Brain microvascular endothelial cell (primary cell): ENCODE measurements around the gene PHACTR2.

Experiments used
- DNase-seq: peaks from one replicate; pipeline ENCODE4 v3.0.0-alpha.2; 2020
- H3K27ac ChIP-seq: fragments of 250-450 bp; sonication (Bioruptor Pico); 2 replicates; pipeline ENCODE4 v1.5.1; 2020; ENCODE audit warnings: mild to moderate bottlenecking, moderate library complexity
- H3K27me3 ChIP-seq: fragments of 250-450 bp; sonication (Bioruptor Pico); replicated peaks from 2 replicates; pipeline ENCODE4 v1.5.1; 2020; ENCODE audit warnings: mild to moderate bottlenecking
- H3K36me3 ChIP-seq: fragments of 250-450 bp; sonication (Bioruptor Pico); replicated peaks from 2 replicates; pipeline ENCODE4 v1.5.1; 2020; ENCODE audit warnings: mild to moderate bottlenecking
- H3K4me3 ChIP-seq: 2 replicates; pipeline ENCODE4 v1.5.1; 2011; ENCODE audit warnings: low read depth, mild to moderate bottlenecking, control low read depth, low read length, moderate library complexity
- in situ Hi-C: cut with HindIII; loops from 2 replicates; pipeline ENCODE4 v1.10.0; 2017; ENCODE audit warnings: low sequenced_read_pairs, low pct_ligation_motif_present
- TF ChIP-seq, protein P1 (sequence below): IDR thresholded peaks from 2 replicates; pipeline ENCODE4 v1.5.1; 2011; ENCODE audit warnings: low read depth, mild to moderate bottlenecking, moderate library complexity, low read length, control low read depth, inconsistent platforms; ENCODE audit errors: missing control alignments

The PHACTR2 gene

DNA sequence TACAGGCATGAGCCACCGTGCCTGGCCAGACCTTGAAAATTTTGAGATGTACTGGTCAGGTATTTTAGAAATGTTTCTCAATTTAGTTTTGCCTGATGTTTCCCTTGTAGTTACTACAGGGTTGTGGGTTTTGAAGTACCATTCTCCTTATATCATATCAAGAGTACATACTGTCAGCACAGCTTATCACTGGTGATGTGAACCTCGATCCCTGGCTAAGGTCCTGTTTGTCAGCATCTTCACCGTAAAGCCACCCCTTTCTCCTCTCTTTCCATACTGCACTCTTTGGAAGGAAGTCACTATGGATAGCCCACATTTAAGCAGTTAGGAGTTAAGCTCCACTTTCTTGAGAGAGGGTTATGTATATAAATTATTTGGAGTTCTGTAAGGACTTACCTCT lies 27.8 kb downstream of the PHACTR2 start:
- Histone ChIP-seq H3K27me3 (no peaks in the 10 kb centered on the region), H3K27ac (no peak overlapping the region), H3K4me3 (no peak overlapping the region), H3K36me3 (no peaks in the 10 kb centered on the region)
- no peak for DNase-seq
- in situ Hi-C loops = no loop called here
- TF ChIP-seq, protein P1, sequence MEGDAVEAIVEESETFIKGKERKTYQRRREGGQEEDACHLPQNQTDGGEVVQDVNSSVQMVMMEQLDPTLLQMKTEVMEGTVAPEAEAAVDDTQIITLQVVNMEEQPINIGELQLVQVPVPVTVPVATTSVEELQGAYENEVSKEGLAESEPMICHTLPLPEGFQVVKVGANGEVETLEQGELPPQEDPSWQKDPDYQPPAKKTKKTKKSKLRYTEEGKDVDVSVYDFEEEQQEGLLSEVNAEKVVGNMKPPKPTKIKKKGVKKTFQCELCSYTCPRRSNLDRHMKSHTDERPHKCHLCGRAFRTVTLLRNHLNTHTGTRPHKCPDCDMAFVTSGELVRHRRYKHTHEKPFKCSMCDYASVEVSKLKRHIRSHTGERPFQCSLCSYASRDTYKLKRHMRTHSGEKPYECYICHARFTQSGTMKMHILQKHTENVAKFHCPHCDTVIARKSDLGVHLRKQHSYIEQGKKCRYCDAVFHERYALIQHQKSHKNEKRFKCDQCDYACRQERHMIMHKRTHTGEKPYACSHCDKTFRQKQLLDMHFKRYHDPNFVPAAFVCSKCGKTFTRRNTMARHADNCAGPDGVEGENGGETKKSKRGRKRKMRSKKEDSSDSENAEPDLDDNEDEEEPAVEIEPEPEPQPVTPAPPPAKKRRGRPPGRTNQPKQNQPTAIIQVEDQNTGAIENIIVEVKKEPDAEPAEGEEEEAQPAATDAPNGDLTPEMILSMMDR = no peak

DNA sequence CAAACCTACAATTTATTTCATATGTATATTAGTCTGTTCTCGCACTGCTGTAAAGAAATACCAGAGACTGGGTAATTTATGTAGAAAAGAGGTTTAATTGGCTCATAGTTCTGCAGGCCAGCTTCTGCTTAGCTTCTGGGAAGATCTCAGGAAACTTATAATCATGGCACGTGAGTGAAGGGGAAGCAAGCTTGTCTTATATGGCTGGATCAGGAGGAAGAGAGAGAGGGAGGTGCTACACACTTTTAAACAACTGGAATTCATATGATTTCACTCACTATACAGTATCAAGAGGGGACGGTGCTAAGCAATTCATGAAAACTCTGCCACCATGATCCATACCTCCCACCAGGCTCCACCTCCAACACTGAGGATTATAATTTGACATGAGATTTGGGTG lies 29.9 kb downstream of the PHACTR2 start:
- Histone ChIP-seq H3K36me3 (no peaks in the 10 kb centered on the region), H3K4me3 (no peak overlapping the region), H3K27ac (no peak overlapping the region), H3K27me3 (no peaks in the 10 kb centered on the region)
- in situ Hi-C loops = no loop called here
- TF ChIP-seq, protein P1 = no peak
- no peak for DNase-seq

DNA sequence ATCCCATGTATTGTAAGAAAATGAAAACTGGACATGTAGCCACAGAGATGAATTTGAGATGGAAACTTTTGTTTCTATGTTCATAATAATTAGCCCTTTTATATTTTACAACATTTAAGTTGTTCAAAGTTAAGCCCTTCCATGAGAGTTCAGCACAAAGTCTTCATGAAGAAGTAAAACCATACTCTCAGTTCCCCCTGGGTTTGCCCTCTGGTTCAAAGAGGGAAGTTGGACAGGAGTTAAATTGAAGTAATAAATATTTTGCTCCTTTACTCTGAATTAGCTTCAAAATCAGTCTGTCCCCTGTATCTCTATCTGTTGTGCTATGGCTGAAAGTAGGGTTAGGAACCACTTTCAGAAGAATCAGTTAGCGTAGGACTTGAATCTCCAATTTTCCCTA lies 31.1 kb downstream of the PHACTR2 start:
- in situ Hi-C loops = no loop called here
- peaks cover 2% of the 10 kb centered on the region for H3K36me3 ChIP-seq
- no peak for DNase-seq
- no peak overlapping the region for H3K27ac ChIP-seq
- H3K4me3 ChIP-seq = no peak overlapping the region
- no peaks in the 10 kb centered on the region for H3K27me3 ChIP-seq
- TF ChIP-seq, protein P1 = no peak

DNA sequence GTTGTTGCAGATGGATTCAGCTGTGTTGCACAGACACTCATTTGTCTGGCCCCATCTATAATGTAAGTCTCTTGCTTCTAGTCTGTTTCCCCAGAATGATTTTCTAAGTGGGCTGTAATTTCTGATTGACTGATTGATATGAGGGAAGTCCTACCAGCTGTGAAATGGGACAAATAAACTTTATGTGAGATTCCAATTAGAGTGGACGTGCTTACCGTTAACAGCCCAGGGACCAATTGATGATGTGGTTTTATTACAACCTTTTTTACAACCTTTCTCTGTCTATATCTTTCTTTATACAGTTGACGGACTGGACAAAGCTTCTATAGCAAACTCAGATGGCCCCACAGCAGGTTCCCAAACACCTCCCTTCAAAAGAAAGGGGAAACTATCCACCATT lies 33.9 kb downstream of the PHACTR2 start:
- TF ChIP-seq, protein P1 = no peak
- in situ Hi-C loops = no loop called here
- DNase-seq = no peak
- Histone ChIP-seq H3K36me3 (peaks cover 2% of the 10 kb centered on the region), H3K4me3 (no peak overlapping the region), H3K27me3 (no peaks in the 10 kb centered on the region), H3K27ac (no peak overlapping the region)

DNA sequence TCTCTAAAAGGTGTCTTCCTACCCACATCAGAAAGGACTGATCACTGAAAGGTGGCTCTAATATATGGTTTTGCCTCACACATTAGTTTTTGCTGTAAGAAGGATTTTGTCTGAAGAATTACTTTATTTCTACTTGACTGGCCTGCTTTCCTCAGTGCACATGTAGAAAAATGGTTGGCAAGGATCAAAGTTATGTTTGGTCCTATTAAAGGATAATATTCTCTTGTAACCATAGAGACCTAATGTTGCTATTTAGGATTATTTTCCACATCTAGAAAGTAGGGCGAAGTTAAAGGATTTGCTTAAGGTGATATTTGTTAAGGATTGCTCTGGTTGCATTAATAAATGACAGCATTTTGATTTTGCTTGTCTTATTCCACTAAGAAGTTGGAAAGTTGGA lies 40.7 kb downstream of the PHACTR2 start:
- H3K27me3 ChIP-seq = no peaks in the 10 kb centered on the region
- no peak overlapping the region for H3K27ac ChIP-seq
- DNase-seq = no peak
- TF ChIP-seq, protein P1 = no peak
- in situ Hi-C loops = no loop called here
- H3K36me3 ChIP-seq = peaks cover 2% of the 10 kb centered on the region
- no peak overlapping the region for H3K4me3 ChIP-seq

DNA sequence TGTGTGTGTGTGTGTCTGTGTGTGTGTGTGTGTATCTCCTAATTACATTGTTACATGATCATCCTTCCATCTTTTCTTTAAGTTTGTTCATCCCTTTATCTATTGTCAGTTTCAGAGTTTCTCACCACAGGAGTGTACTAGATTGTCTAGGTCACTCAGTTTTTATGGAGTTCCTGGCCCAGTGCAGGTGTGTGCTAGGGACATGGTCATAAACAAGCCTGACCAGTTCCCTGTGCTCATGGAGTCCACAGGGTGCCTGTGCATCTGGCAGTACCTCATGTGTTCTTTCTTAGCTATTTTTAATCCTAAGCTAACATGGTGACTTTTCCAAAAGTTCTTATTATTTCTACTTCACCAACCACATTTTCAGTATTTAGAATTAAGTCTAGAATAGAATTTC lies 43.9 kb downstream of the PHACTR2 start:
- Histone ChIP-seq H3K4me3 (no peak overlapping the region), H3K36me3 (peaks cover 2% of the 10 kb centered on the region), H3K27me3 (no peaks in the 10 kb centered on the region), H3K27ac (no peak overlapping the region)
- no peak for DNase-seq
- TF ChIP-seq, protein P1 = no peak
- in situ Hi-C loops = no loop called here
